Measurements from ENCODE around the gene AGBL4.

The AGBL4 gene

GRCh38 chr1:48889082-48889481 is 1134.7 kb downstream of the AGBL4 start:
- no peaks in the 10 kb centered on the region for H3K9me3 Mint-ChIP-seq
- no peaks in the 10 kb centered on the region for H3K4me1 Mint-ChIP-seq (ENCODE audit: low read depth)
- H3K27me3 Mint-ChIP-seq (ENCODE audit: low read depth) = peaks cover 2% of the 10 kb centered on the region
- no peak overlapping the region for H3K4me3 Mint-ChIP-seq
- H3K36me3 Mint-ChIP-seq (ENCODE audit: low read depth) = no peaks in the 10 kb centered on the region
- DNase-seq (ENCODE audit: low spot score) = no peak
- no peak overlapping the region for H3K27ac Mint-ChIP-seq

- no peak overlapping the region for H3K4me3 Mint-ChIP-seq
Measured at GRCh38 chr1:48887796-48888195, 1136.0 kb downstream of the AGBL4 start.

GRCh38 chr1:48882020-48882419 is 1141.7 kb downstream of the AGBL4 start:
- Mint-ChIP-seq H3K27ac (no peak overlapping the region), H3K4me3 (no peak overlapping the region), H3K9me3 (no peaks in the 10 kb centered on the region), H3K36me3 (ENCODE audit: low read depth) (no peaks in the 10 kb centered on the region), H3K4me1 (ENCODE audit: low read depth) (no peaks in the 10 kb centered on the region), H3K27me3 (ENCODE audit: low read depth) (peaks cover 3% of the 10 kb centered on the region)
- no peak for DNase-seq (ENCODE audit: low spot score)

More at GRCh38 chr1:48887796-48888195, 1136.0 kb downstream of the AGBL4 start:
- Mint-ChIP-seq H3K27ac (no peak overlapping the region), H3K9me3 (no peaks in the 10 kb centered on the region), H3K27me3 (ENCODE audit: low read depth) (peaks cover 2% of the 10 kb centered on the region), H3K36me3 (ENCODE audit: low read depth) (no peaks in the 10 kb centered on the region), H3K4me1 (ENCODE audit: low read depth) (no peaks in the 10 kb centered on the region)
- no peak for DNase-seq (ENCODE audit: low spot score)

GRCh38 chr1:48878191-48878940 is 1145.4 kb downstream of the AGBL4 start:
- H3K4me3 Mint-ChIP-seq = no peak overlapping the region
- no peaks in the 10 kb centered on the region for H3K36me3 Mint-ChIP-seq (ENCODE audit: low read depth)
- DNase-seq (ENCODE audit: low spot score) = no peak
- no peaks in the 10 kb centered on the region for H3K9me3 Mint-ChIP-seq
- peaks cover 3% of the 10 kb centered on the region for H3K27me3 Mint-ChIP-seq (ENCODE audit: low read depth)
- no peak overlapping the region for H3K27ac Mint-ChIP-seq
- no peaks in the 10 kb centered on the region for H3K4me1 Mint-ChIP-seq (ENCODE audit: low read depth)

- Mint-ChIP-seq H3K9me3 (no peaks in the 10 kb centered on the region), H3K27ac (no peak overlapping the region), H3K4me1 (ENCODE audit: low read depth) (no peaks in the 10 kb centered on the region), H3K36me3 (ENCODE audit: low read depth) (no peaks in the 10 kb centered on the region), H3K27me3 (ENCODE audit: low read depth) (no peaks in the 10 kb centered on the region), H3K4me3 (no peak overlapping the region)
- no peak for DNase-seq (ENCODE audit: low spot score)
Measured at GRCh38 chr1:48876330-48876785, 1147.4 kb downstream of the AGBL4 start.

- Mint-ChIP-seq H3K9me3 (no peaks in the 10 kb centered on the region), H3K27me3 (ENCODE audit: low read depth) (no peaks in the 10 kb centered on the region), H3K4me1 (ENCODE audit: low read depth) (no peaks in the 10 kb centered on the region), H3K36me3 (ENCODE audit: low read depth) (no peaks in the 10 kb centered on the region), H3K27ac (no peak overlapping the region), H3K4me3 (no peak overlapping the region)
- DNase-seq (ENCODE audit: low spot score) = no peak
Measured at GRCh38 chr1:48875552-48876329, 1148.0 kb downstream of the AGBL4 start.

- Mint-ChIP-seq H3K36me3 (ENCODE audit: low read depth) (no peaks in the 10 kb centered on the region), H3K27me3 (ENCODE audit: low read depth) (no peaks in the 10 kb centered on the region), H3K27ac (no peak overlapping the region), H3K4me3 (no peak overlapping the region), H3K4me1 (ENCODE audit: low read depth) (no peaks in the 10 kb centered on the region), H3K9me3 (no peaks in the 10 kb centered on the region)
- DNase-seq (ENCODE audit: low spot score) = no peak
Measured at GRCh38 chr1:48873944-48874343, 1149.8 kb downstream of the AGBL4 start.

- no peaks in the 10 kb centered on the region for H3K4me1 Mint-ChIP-seq (ENCODE audit: low read depth)
- no peak overlapping the region for H3K27ac Mint-ChIP-seq
- H3K9me3 Mint-ChIP-seq = no peaks in the 10 kb centered on the region
- H3K36me3 Mint-ChIP-seq (ENCODE audit: low read depth) = no peaks in the 10 kb centered on the region
- DNase-seq (ENCODE audit: low spot score) = no peak
- H3K4me3 Mint-ChIP-seq = no peak overlapping the region
- H3K27me3 Mint-ChIP-seq (ENCODE audit: low read depth) = no peaks in the 10 kb centered on the region
Measured at GRCh38 chr1:48870596-48870995, 1153.2 kb downstream of the AGBL4 start.

GRCh38 chr1:48869116-48869893 is 1154.4 kb downstream of the AGBL4 start:
- no peaks in the 10 kb centered on the region for H3K27me3 Mint-ChIP-seq (ENCODE audit: low read depth)
- no peaks in the 10 kb centered on the region for H3K9me3 Mint-ChIP-seq
- no peak overlapping the region for H3K4me3 Mint-ChIP-seq
- H3K4me1 Mint-ChIP-seq (ENCODE audit: low read depth) = no peaks in the 10 kb centered on the region
- no peaks in the 10 kb centered on the region for H3K36me3 Mint-ChIP-seq (ENCODE audit: low read depth)
- no peak for DNase-seq (ENCODE audit: low spot score)
- no peak overlapping the region for H3K27ac Mint-ChIP-seq

- H3K27ac Mint-ChIP-seq = no peak overlapping the region
- no peaks in the 10 kb centered on the region for H3K36me3 Mint-ChIP-seq (ENCODE audit: low read depth)
- H3K4me3 Mint-ChIP-seq = no peak overlapping the region
- no peaks in the 10 kb centered on the region for H3K4me1 Mint-ChIP-seq (ENCODE audit: low read depth)
- no peak for DNase-seq (ENCODE audit: low spot score)
- no peaks in the 10 kb centered on the region for H3K27me3 Mint-ChIP-seq (ENCODE audit: low read depth)
- no peaks in the 10 kb centered on the region for H3K9me3 Mint-ChIP-seq
Measured at GRCh38 chr1:48864913-48865312, 1158.8 kb downstream of the AGBL4 start.

- H3K4me3 Mint-ChIP-seq = no peak overlapping the region
Measured at GRCh38 chr1:48859456-48859855, 1164.3 kb downstream of the AGBL4 start.

GRCh38 chr1:48858200-48858920 is 1165.4 kb downstream of the AGBL4 start:
- H3K27me3 Mint-ChIP-seq (ENCODE audit: low read depth) = no peaks in the 10 kb centered on the region
- no peak overlapping the region for H3K27ac Mint-ChIP-seq
- no peaks in the 10 kb centered on the region for H3K36me3 Mint-ChIP-seq (ENCODE audit: low read depth)
- H3K9me3 Mint-ChIP-seq = no peaks in the 10 kb centered on the region
- no peak overlapping the region for H3K4me3 Mint-ChIP-seq
- H3K4me1 Mint-ChIP-seq (ENCODE audit: low read depth) = no peaks in the 10 kb centered on the region
- DNase-seq (ENCODE audit: low spot score) = no peak

More at GRCh38 chr1:48859456-48859855, 1164.3 kb downstream of the AGBL4 start:
- no peak overlapping the region for H3K27ac Mint-ChIP-seq
- DNase-seq (ENCODE audit: low spot score) = no peak
- no peaks in the 10 kb centered on the region for H3K9me3 Mint-ChIP-seq
- no peaks in the 10 kb centered on the region for H3K27me3 Mint-ChIP-seq (ENCODE audit: low read depth)
- H3K36me3 Mint-ChIP-seq (ENCODE audit: low read depth) = no peaks in the 10 kb centered on the region
- H3K4me1 Mint-ChIP-seq (ENCODE audit: low read depth) = no peaks in the 10 kb centered on the region

GRCh38 chr1:48853006-48853405 is 1170.7 kb downstream of the AGBL4 start:
- Mint-ChIP-seq H3K4me3 (no peak overlapping the region), H3K27ac (no peak overlapping the region), H3K4me1 (ENCODE audit: low read depth) (no peaks in the 10 kb centered on the region), H3K9me3 (no peaks in the 10 kb centered on the region), H3K27me3 (ENCODE audit: low read depth) (no peaks in the 10 kb centered on the region), H3K36me3 (ENCODE audit: low read depth) (no peaks in the 10 kb centered on the region)
- no peak for DNase-seq (ENCODE audit: low spot score)
